Activated T-cell treated with anti-CD3 and anti-CD28 coated beads, Interleukin-2, amount 50 U/mL, for 72 hours (primary cell): ENCODE data around the gene TBC1D3I. TPM values are rescaled to one million over a fixed set of nuclear protein-coding genes. Genes with fewer than 3 reads are reported as not detected.
"Not testable (repeated sequence)": the region's sequence is repeated elsewhere in the genome, so short reads cannot be mapped to it uniquely, and the experiment has no call there.

ENCODE experiments used
- ATAC-seq, 2 donors: fragments of 150-1000 bp; cut with Tn5 transposase; replicated peaks in 1 of 2; 2 replicates each; pipeline ENCODE4 v1.10.0; 2021; ENCODE audit warnings: moderate library complexity in 2 of 2, mild to moderate bottlenecking in 1 of 2
- DNase-seq, 2 donors: peaks; one replicate each; pipeline ENCODE4 v3.0.0; 2021 to 2022; ENCODE audit warnings: mixed read lengths in 1 of 2
- H3K27ac Mint-ChIP-seq: one replicate; pipeline ENCODE4 v1.8.0; 2022; ENCODE audit warnings: mild to moderate bottlenecking, moderate library complexity, mixed read lengths
- H3K27me3 Mint-ChIP-seq: one replicate; pipeline ENCODE4 v1.8.0; 2022; ENCODE audit warnings: low read depth, mixed read lengths
- H3K36me3 Mint-ChIP-seq, 2 donors: one replicate each; pipeline ENCODE4 v1.8.0; 2022; ENCODE audit warnings: mixed read lengths in 2 of 2, mild to moderate bottlenecking in 1 of 2; ENCODE audit not compliant: insufficient read depth in 2 of 2
- H3K4me1 Mint-ChIP-seq: one replicate; pipeline ENCODE4 v1.8.0; 2022; ENCODE audit warnings: low read depth, mixed read lengths
- H3K4me3 Mint-ChIP-seq, 2 donors: one replicate each; pipeline ENCODE4 v1.8.0; 2022; ENCODE audit warnings: mild to moderate bottlenecking in 2 of 2, mixed read lengths in 2 of 2, moderate library complexity in 2 of 2
- H3K9me3 Mint-ChIP-seq, 2 donors: one replicate each; pipeline ENCODE4 v1.8.0; 2022; ENCODE audit warnings: mixed read lengths in 2 of 2
- total RNA-seq, 2 donors: library from RNA; stranded (reverse); gene quantifications; one replicate each; pipeline ENCODE4 v1.2.3, GENCODE V29; 2022

TBC1D3I gene
- total RNA-seq, 2 donors from 2014 or later: 2.5 to 3.1 TPM

- Mint-ChIP-seq H3K36me3 (peaks cover 2 to 4% of the 10 kb centered on the region in 2 donors), H3K4me3 (no peak overlapping the region), H3K27ac (no peak overlapping the region)
Observed at GRCh38 chr17:36213695-36214094, 50.7 kb downstream of the TBC1D3I start.

GRCh38 chr17:36212966-36213365, 51.4 kb downstream of the TBC1D3I start:
- ATAC-seq (no peak), DNase-seq (no peak)
- Mint-ChIP-seq H3K4me1 (no peaks in the 10 kb centered on the region), H3K9me3 (peaks cover 3 to 4% of the 10 kb centered on the region in 2 donors), H3K27me3 (peaks cover 25% of the 10 kb centered on the region), H3K36me3 (peaks cover 0 to 2% of the 10 kb centered on the region in 2 donors), H3K27ac (peak overlapping the region; percentile 52), H3K4me3 (peak overlapping the region in 1 of 2 donors; percentile 14)

More at GRCh38 chr17:36213695-36214094, 50.7 kb downstream of the TBC1D3I start:
- H3K4me1 Mint-ChIP-seq: no peaks in the 10 kb centered on the region
- DNase-seq (no peak), ATAC-seq (no peak)
- peaks cover 3 to 5% of the 10 kb centered on the region in 2 donors for H3K9me3 Mint-ChIP-seq
- H3K27me3 Mint-ChIP-seq: peaks cover 25% of the 10 kb centered on the region

DNA sequence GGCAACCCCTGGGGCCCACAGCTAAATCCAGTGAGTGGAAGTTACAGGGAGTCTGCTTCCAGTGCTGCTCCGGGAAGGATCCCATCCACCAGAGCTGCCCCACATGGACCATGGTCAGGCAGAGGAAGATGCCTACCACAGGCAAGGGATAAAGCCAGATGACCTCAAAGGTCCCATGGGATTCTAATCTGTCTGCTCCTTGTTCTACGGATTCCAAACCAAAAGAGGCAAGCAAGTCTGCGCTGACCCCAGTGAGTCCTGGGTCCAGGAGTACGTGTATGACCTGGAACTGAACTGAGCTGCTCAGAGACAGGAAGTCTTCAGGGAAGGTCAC, 52.1 kb downstream of the TBC1D3I start:
- no peaks in the 10 kb centered on the region for H3K36me3 Mint-ChIP-seq
- H3K4me1 Mint-ChIP-seq: no peaks in the 10 kb centered on the region
- no peak overlapping the region for H3K27ac Mint-ChIP-seq
- peaks cover 29% of the 10 kb centered on the region for H3K27me3 Mint-ChIP-seq
- DNase-seq (no peak), ATAC-seq (no peak)
- no peak overlapping the region for H3K4me3 Mint-ChIP-seq
- no peaks in the 10 kb centered on the region for H3K9me3 Mint-ChIP-seq

GRCh38 chr17:36211484-36212271, 52.7 kb downstream of the TBC1D3I start:
- peaks cover 35% of the 10 kb centered on the region for H3K27me3 Mint-ChIP-seq
- not testable (repeated sequence) for H3K9me3 Mint-ChIP-seq, H3K36me3 Mint-ChIP-seq, H3K4me1 Mint-ChIP-seq, DNase-seq
- ATAC-seq: peak in 1 of 2 donors; percentile 52
- peak overlapping the region; percentile 69 for H3K27ac Mint-ChIP-seq
- H3K4me3 Mint-ChIP-seq: peak overlapping the region in 1 of 2 donors; percentile 52

DNA sequence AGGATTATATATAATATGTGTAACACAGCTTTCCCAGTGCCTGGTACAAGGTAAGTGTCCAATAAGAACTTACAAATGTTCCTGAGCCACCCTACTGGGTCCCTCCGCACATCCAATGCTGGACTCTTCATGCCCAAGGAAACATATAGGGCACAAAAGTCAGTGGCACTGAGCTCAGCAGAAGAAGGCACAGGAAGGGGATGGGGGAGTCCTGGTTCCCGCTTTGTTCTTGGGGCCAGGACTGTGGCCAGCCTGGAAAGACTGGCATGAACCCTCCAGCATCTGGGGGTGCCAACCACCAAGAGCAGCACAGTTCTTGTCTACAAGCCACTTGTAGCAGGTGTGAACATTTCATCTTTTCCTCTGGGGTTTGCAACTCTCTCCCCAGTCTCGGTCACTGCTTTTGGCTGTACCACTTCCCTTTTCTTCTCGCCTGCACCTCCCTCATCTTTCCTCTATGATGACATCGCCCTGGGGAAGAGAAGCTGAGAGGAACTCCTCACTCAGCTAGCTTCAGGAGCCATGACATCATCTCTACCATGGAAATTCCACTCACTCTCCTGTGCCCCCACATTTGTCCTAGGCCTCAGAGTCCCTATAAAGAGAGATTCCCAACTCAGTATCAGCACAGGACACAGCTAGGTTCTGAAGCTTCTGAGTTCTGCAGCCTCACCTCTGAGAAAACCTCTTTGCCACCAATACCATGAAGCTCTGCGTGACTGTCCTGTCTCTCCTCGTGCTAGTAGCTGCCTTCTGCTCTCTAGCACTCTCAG, 53.7 kb downstream of the TBC1D3I start, which contains the start of gene CCL4L2:
TSS of gene CCL4L2 (plus strand) at position 625 of the 773 bp plus-strand sequence.
- DNase-seq, H3K36me3 Mint-ChIP-seq, H3K4me1 Mint-ChIP-seq, H3K9me3 Mint-ChIP-seq: not testable (repeated sequence)
- peak within 1 kb of the TSS; percentile 20 to 52 for H3K4me3 Mint-ChIP-seq
- H3K27me3 Mint-ChIP-seq: peaks cover 43% of the 10 kb centered on the region
- peak; percentile 45 to 52 for ATAC-seq
- peak within 1 kb of the TSS; percentile 69 for H3K27ac Mint-ChIP-seq

DNA sequence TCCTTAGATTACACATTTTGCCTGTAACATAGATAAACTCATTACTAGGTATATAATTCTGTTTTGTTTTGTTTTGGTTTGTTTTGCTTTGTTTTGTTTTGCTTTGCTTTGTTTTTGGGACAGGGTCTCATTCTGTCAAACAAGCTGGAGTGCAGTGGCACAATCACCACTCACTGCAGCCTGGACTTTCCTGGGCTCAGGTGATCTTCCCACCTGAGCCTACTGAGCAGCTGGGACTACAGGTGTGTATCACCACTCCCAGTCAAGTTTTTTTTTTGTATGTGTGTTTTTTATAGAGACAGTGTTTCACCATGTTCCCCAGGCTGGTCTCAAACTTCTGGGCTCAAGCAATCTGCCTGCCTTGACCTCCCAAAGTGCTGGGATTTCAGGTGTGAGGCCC, 54.8 kb downstream of the TBC1D3I start:
- no peaks in the 10 kb centered on the region for H3K9me3 Mint-ChIP-seq
- H3K4me3 Mint-ChIP-seq: no peak overlapping the region
- no peak for ATAC-seq
- peaks cover 6% of the 10 kb centered on the region for H3K4me1 Mint-ChIP-seq
- no peak for DNase-seq
- peaks cover 44% of the 10 kb centered on the region for H3K27me3 Mint-ChIP-seq
- no peak overlapping the region for H3K27ac Mint-ChIP-seq
- no peaks in the 10 kb centered on the region for H3K36me3 Mint-ChIP-seq

GRCh38 chr17:36207383-36207782, 57.0 kb downstream of the TBC1D3I start:
- H3K27me3 Mint-ChIP-seq: peaks cover 33% of the 10 kb centered on the region
- ATAC-seq, H3K9me3 Mint-ChIP-seq, H3K4me3 Mint-ChIP-seq, H3K27ac Mint-ChIP-seq, H3K4me1 Mint-ChIP-seq, H3K36me3 Mint-ChIP-seq, DNase-seq: not testable (repeated sequence)

DNA sequence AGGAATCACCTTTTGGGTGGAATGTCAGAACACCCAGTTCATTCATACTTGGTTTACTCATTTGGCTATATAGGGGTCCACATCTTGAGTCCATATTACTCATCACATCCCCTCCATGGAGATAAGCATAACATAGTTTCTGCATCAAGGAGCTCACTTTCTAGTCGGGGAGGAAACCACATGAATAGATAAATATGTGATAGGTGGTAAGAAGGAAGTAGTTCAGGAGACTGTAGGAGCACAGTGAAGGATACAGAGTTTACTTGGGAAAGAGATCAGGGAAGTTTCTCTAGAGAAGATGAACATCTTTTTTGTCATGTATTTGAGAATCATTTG, 57.9 kb downstream of the TBC1D3I start:
- H3K27me3 Mint-ChIP-seq: peaks cover 33% of the 10 kb centered on the region
- not testable (repeated sequence) for H3K27ac Mint-ChIP-seq, H3K9me3 Mint-ChIP-seq, DNase-seq, H3K4me3 Mint-ChIP-seq, H3K36me3 Mint-ChIP-seq
- peaks cover 13% of the 10 kb centered on the region for H3K4me1 Mint-ChIP-seq
- peak; percentile 49 to 56 for ATAC-seq

- Mint-ChIP-seq H3K36me3 (no peaks in the 10 kb centered on the region), H3K4me3 (no peak overlapping the region), H3K9me3 (no peaks in the 10 kb centered on the region), H3K27me3 (peaks cover 31% of the 10 kb centered on the region), H3K27ac (peak overlapping the region; percentile 0), H3K4me1 (peaks cover 13% of the 10 kb centered on the region)
- DNase-seq: no peak
- ATAC-seq: peak in 1 of 2 donors; percentile 6
Observed at GRCh38 chr17:36205637-36206485, 58.5 kb downstream of the TBC1D3I start.

DNA sequence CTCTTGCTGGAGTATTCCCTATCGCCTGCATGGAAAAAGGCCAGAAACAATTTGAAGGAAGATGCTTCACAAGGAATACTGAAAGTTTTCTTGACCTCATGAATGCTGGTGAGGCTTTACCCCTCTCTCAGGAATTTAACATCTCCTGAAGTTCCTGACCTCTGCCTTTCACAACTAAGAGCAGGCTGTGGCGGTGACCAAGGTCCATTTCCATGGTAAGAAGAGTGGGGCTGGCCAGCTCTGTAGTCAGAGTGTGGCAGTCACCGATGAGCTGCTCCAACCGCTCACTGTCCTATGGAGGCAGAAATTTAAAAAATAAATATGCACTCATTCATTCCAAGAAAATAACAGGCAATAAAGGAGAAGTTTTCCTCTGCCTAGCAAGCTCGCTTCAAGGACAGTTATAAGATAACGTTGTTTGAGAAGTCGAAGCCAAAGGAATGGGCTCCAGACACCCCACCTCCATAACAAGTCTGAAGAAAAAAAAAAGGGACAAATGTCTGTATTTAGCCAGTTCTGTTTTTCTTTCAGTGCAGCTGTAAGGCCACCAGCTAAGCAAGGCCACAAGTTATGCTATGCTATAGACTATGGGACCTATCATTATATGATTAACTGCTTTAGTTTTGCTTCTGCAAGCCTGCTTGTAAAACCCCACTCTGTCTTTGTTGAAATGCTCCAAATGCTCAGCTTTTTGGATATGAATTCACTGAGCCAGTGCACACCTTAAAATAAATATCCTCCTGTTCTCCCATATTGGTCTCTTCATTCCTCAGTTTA, 59.5 kb downstream of the TBC1D3I start:
- Mint-ChIP-seq H3K27ac (no peak overlapping the region), H3K4me1 (peaks cover 13% of the 10 kb centered on the region), H3K4me3 (no peak overlapping the region), H3K9me3 (no peaks in the 10 kb centered on the region), H3K36me3 (no peaks in the 10 kb centered on the region), H3K27me3 (peaks cover 28% of the 10 kb centered on the region)
- ATAC-seq (no peak), DNase-seq (no peak)
